Dendritic cell treated with granulocyte-macrophage colony-stimulating factor and Interleukin-4, amounts not matched to agents 40 ng/mL and 50 ng/mL, for 4 days (primary cell): ENCODE data around the gene GRXCR2.

Experiments used
- H3K27ac Mint-ChIP-seq: one replicate; pipeline ENCODE4 v1.8.0; 2022; ENCODE audit warnings: mild to moderate bottlenecking, mixed read lengths
- H3K27me3 Mint-ChIP-seq: one replicate; pipeline ENCODE4 v1.8.0; 2022; ENCODE audit warnings: mild to moderate bottlenecking, mixed read lengths
- H3K36me3 Mint-ChIP-seq: one replicate; pipeline ENCODE4 v1.8.0; 2022; ENCODE audit warnings: low read depth, mixed read lengths
- H3K4me1 Mint-ChIP-seq: one replicate; pipeline ENCODE4 v1.8.0; 2022; ENCODE audit warnings: low read depth, mixed read lengths
- H3K4me3 Mint-ChIP-seq: one replicate; pipeline ENCODE4 v1.8.0; 2022; ENCODE audit warnings: mild to moderate bottlenecking, moderate library complexity, mixed read lengths
- H3K9me3 Mint-ChIP-seq: one replicate; pipeline ENCODE4 v1.8.0; 2022; ENCODE audit warnings: mixed read lengths
- intact Hi-C: fragments of 100-400 bp; cut with micrococcal nuclease; formaldehyde crosslinking; loops from one replicate; pipeline ENCODE4 v1.15.0; 2022

Gene GRXCR2

DNA sequence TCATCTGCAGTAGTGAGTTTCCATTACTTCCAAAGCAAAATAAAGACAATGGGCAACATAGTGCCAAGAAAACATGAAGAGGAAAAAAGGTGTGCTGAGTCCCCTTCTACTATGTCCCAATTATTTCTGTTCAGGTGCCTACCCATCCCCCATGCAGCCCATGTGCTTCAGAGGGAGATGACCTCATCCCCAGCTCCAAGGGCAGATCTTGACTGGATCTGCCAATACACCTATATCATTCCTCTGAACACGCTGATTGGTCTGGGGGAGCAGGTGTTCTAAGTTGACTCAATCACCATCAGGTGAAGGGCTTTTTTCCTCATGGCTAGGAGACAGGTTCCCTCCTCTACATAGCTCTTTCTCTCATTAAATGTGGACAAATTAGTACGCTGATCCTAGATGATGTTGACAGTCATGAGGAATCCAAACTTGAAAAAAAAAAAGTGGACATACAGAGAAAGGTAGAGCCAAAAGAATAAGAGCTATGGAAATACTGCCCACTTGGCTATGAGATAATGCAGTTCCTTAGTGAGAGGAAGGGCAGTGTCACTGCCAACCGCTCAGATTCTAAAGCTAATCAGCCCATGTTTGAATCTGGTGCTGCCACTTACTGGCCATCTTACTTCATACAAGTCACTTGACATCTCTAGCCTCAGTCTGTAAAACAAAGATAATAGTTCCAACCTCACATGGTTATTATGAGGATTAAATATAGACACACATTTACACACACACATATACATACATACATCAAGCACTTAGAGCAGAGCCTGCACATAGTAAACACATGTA lies 60.8 kb downstream of the GRXCR2 start:
- Mint-ChIP-seq H3K36me3 (no peaks in the 10 kb centered on the region), H3K9me3 (no peaks in the 10 kb centered on the region), H3K4me3 (no peak overlapping the region), H3K27ac (no peak overlapping the region), H3K4me1 (no peaks in the 10 kb centered on the region), H3K27me3 (no peaks in the 10 kb centered on the region)
- intact Hi-C loops, result no loop called here
